Skeletal muscle cell (primary cell): ENCODE results near the gene INAFM2.

Experiments used
- DNase-seq: peaks from one replicate; pipeline ENCODE4 v3.0.0-alpha.2; 2010; ENCODE audit warnings: low read depth
- H3K4me3 ChIP-seq: 2 replicates; pipeline ENCODE4 v1.5.1; 2011; ENCODE audit warnings: low read depth, mild to moderate bottlenecking, control low read depth, low read length, moderate library complexity

INAFM2 gene

GRCh38 chr15:40302981-40303380, 20.5 kb upstream of the INAFM2 start:
- H3K4me3 ChIP-seq = no peak overlapping the region
- DNase-seq = no peak

DNA sequence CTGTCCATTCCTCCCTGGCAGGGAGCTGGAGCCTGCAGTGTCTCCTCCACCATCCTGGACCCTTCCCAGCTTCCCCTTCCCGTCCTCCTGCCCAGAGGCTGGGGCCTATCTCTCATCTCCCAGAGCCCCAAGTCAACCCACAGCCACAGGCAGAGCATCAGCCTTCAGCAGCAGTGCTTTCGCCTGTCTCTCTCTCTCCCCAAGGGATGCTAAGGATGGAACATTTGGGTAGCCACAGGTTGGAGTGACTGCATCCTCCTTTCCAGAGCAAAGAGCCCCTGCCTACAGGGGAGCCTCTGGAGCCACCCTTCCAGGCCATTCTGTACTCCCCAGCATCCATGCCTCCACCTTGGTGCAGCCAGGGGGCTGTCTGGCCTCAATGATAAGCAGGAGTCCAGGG, 19.9 kb upstream of the INAFM2 start:
- no peak for DNase-seq
- H3K4me3 ChIP-seq = no peak overlapping the region

GRCh38 chr15:40305281-40305680, 18.2 kb upstream of the INAFM2 start:
- DNase-seq = no peak
- H3K4me3 ChIP-seq = no peak overlapping the region

GRCh38 chr15:40306371-40306770, 17.1 kb upstream of the INAFM2 start:
- no peak overlapping the region for H3K4me3 ChIP-seq
- DNase-seq = no peak

GRCh38 chr15:40306908-40307307, 16.6 kb upstream of the INAFM2 start:
- no peak overlapping the region for H3K4me3 ChIP-seq
- DNase-seq = no peak

GRCh38 chr15:40307421-40308211, 15.9 kb upstream of the INAFM2 start, which contains the start of gene PLCB2:
Gene PLCB2 (minus strand): TSS chr15:40307935. CDS start chr15:40307672, 263 bp downstream.
- H3K4me3 ChIP-seq = no peak within 1 kb of the TSS
- DNase-seq = no peak

DNA sequence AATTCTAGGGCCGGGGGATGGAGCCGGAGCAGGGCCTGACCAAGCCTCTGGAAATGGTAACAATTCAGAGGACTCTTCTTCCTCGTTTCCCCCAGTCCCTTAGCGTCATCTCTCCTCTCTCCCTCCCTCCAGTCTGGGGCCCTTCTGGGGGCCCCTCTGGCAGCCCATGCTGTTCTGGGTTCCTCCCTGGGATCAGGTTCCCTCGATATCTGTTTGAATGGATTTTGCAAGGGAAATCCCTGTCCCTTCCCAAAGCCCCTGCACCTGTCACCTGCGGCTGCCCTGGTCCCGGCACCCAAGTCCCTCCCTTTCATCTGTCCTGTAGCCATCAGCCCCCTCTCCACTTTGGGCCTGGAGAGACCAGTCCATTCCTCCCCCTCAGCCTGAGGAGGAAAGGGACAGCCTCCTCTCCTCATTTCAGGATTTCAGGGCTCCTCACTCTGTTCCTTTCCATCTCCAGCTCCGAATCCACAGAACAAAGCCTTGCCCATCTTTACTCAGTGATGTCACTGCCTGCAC, 14.1 kb upstream of the INAFM2 start:
- no peak for DNase-seq
- no peak overlapping the region for H3K4me3 ChIP-seq

- DNase-seq = no peak
Measured at GRCh38 chr15:40310001-40310959, 13.2 kb upstream of the INAFM2 start.

DNA sequence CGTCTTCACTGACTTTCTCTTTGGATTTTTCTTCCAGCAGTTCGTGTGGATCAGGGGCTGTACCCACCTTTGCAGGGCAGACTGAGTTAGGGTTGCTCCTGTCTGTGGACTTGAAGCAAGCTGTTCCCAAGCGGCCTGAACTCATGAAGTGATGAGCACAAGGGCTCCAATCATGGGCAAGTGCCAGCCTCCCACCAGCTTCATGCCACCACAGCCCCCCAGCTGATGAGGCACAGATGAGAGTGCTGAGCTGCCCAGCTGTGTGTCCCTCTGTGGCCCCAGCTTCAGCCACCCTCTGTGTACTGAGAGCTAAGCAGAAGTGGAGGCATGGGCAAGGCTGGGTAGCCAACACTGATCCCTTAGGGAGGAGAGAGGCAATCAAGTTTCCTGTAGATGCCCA, 12.5 kb upstream of the INAFM2 start:
- no peak overlapping the region for H3K4me3 ChIP-seq
- no peak for DNase-seq

More at GRCh38 chr15:40310001-40310959, 13.2 kb upstream of the INAFM2 start:
- no peak overlapping the region for H3K4me3 ChIP-seq

GRCh38 chr15:40312370-40313158, 10.9 kb upstream of the INAFM2 start:
- H3K4me3 ChIP-seq = no peak overlapping the region
- no peak for DNase-seq

DNA sequence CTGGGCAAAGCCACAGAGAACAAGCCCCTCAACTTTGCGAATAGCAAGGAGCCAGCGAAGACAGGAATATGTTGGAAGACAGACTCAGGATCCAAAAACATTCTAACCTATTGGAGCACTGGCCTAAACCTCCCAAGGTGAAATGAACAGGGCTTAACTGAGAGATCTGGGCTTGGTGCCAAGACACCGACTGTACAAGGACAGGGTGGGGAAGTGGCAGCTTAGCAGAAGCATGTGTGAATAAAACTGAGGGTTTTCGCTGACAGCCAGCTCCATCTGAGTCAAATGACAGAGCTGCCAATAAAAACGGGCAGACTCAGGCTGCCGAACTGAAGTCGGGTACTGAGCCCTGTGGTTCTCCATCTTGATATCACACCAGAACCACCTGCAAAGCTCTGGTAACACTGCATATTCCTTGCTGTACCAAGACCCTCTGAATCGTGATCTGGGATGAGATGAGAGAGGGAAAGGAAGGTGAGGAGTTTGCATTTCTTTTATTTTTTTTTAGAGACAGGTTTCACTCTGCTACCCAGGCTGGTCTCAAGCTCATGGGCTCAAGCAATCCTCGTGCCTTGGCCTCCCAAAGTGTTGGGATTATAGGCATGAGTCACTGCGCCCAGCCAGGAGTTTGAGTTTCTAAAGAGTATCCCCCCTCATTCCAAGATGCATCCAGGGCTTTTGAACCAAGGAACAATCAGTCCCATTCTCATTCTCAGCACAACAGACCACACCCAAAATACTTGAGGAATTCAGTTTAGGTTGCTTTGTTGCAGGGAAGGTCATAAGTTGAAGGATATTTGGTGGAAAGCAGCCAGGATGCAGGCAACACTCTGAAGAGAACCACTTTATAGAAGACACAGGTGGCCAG, 9.7 kb upstream of the INAFM2 start:
- H3K4me3 ChIP-seq = no peak overlapping the region
- no peak for DNase-seq

GRCh38 chr15:40314723-40315276, 8.7 kb upstream of the INAFM2 start:
- no peak overlapping the region for H3K4me3 ChIP-seq
- DNase-seq = no peak

DNA sequence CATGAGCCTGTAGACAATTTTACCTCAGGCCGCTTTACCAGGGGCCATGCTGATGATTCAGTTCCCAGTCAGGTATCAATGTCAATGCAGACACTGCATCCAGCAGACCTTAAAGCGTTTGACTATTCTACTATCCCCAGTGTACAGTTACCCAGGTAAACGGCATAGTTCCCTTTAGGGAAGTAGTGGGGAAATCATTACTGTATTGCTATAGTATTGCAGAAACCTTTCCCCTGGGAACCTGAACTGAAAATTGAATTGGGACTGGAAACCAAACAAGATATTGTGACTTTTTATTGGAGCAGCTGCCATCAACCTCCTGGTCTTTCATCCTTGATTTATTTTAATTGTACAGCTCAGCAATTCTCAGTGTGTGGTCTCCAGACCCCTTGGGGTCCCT, 6.6 kb upstream of the INAFM2 start:
- no peak for DNase-seq
- no peak overlapping the region for H3K4me3 ChIP-seq

GRCh38 chr15:40317580-40317979, 5.9 kb upstream of the INAFM2 start:
- no peak overlapping the region for H3K4me3 ChIP-seq
- DNase-seq = no peak

GRCh38 chr15:40320409-40320808, 3.1 kb upstream of the INAFM2 start:
- DNase-seq = no peak
- H3K4me3 ChIP-seq = no peak overlapping the region

DNA sequence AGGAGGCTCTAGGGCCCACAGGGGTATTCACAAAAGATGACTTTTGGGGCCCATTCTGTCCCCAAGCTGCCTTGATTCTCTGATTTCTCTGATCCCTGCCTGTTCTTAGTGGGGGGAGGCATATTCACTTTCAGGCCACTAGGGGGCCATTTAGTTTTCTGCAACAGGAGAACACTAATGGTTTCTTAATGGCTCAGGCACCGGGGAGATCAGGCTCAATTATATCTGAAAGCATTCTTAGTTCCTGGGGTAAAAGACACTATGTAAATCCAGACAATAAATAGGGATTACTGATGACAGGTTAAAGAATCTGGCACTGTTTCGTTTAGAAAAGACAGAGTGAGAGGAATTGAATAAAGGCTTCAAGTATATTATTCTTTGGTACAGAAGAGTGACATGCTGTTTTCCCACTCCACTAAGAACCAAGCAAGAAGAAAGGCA, 2.5 kb upstream of the INAFM2 start:
- no peak for DNase-seq

GRCh38 chr15:40322531-40323238, 807 bp upstream of the INAFM2 start:
- no peak for DNase-seq
- H3K4me3 ChIP-seq = peak overlapping the region; percentile 31

More for the DNA sequence above, 2.5 kb upstream of the INAFM2 start:
- no peak overlapping the region for H3K4me3 ChIP-seq
